GM12878 (cell line): Measurements from ENCODE around the gene R3HDM1.

ENCODE experiments used
- ATF2 ChIP-seq: IDR thresholded peaks from 2 replicates; pipeline ENCODE4 v1.6.1; 2012; ENCODE audit warnings: low read length, inconsistent platforms
- FOXM1 ChIP-seq: IDR thresholded peaks from 2 replicates; pipeline ENCODE4 v1.6.1; 2012; ENCODE audit warnings: low read depth, mild to moderate bottlenecking, inconsistent platforms, low read length, moderate library complexity
- JUND ChIP-seq: IDR thresholded peaks from 2 replicates; pipeline ENCODE4 v1.6.1; 2012; ENCODE audit warnings: low read depth, mild to moderate bottlenecking, low read length, improper control_type of control experiment, moderate library complexity
- POLR2A ChIP-seq: IDR thresholded peaks from 2 replicates; pipeline ENCODE4 v1.6.1; 2011; ENCODE audit warnings: low read depth, mild to moderate bottlenecking, low read length
- SP1 ChIP-seq: IDR thresholded peaks from one replicate; pipeline ENCODE4 v1.6.1; 2011; ENCODE audit warnings: low read depth, low read length
- SRF ChIP-seq, 2 experiments: IDR thresholded peaks; 2 replicates each; pipeline ENCODE4 v1.6.1; 2011; ENCODE audit warnings: low read depth in 2 of 2, low read length in 2 of 2, mild to moderate bottlenecking in 1 of 2, moderate library complexity in 1 of 2

- TF ChIP-seq JUND = no peak
- TF ChIP-seq POLR2A = no peak
- TF ChIP-seq SP1 = no peak
- no peak for TF ChIP-seq SRF (IDR thresholded peaks at IDR 0.05; ENCODE audit: low read depth in 2 of 2, low read length in 2 of 2)
- no peak for TF ChIP-seq FOXM1
- no peak for TF ChIP-seq ATF2
Observed at GRCh38 chr2:135698838-135699237, 167.6 kb downstream of the R3HDM1 start.
